ENCODE measurements around the gene TMEM248.
"Not testable (repeated sequence)": the region's sequence is repeated elsewhere in the genome, so short reads cannot be mapped to it uniquely, and the experiment has no call there.

Gene TMEM248

DNA sequence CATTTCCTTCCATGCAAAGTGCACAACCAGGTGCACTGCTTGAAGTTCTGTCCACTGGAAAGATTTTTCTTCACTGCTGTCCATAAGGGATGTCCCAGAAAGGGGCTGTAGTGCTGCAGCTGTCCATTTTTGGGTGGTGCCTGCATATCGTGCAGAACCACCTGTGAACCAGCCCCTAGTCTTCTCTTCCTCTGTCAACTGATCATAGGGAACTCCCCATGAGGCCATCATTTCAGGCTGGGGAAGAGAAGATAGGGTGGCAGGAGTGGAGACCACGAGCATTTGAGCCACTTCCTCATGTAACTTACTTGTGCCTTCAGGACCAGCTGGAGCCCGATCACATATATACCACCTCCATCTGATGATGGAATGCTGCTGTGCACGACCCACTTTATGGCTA, 12.4 kb upstream of the TMEM248 start:
- not testable (repeated sequence) for DNase-seq (ENCODE audit: low spot score)

DNA sequence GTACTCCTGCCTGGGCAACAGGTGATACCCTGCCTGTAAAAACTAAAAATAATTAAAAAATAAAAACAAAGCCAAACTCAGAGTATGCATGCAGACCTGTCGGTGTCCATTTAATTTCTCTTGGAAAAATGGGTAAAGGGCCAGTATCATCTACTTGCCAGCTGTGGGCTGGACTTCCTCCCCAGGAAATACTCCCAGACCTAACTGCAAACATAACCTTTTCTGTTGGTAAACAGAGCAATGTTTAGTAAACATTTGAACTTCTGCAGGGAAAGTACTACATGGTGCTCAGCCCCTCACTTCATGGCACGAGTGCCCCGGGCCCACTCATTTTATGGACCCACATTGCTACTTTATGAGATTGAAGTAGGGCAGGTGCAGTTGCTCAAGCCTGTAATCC, 10.2 kb upstream of the TMEM248 start:
- no peak for DNase-seq (ENCODE audit: low spot score)

DNA sequence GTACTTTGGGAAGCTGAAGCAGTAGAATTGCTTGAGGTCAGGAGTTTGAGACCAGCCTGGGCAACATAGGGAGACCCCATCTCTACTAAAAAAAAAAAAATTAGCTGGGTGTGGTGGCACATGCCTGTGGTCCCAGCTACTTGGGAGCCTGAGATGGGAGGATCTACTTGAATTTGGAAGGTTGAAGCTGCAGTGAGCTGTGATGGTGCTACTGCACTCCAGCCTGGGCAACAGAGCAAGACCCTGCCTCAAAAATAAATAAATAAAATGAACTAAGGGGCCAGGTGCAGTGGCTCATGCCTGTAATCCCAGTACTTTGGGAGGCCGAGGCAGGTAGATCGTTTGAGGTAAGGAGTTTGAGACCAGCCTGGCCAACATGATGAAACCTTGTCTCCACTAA, 9.8 kb upstream of the TMEM248 start:
- not testable (repeated sequence) for DNase-seq (ENCODE audit: low spot score)

DNA sequence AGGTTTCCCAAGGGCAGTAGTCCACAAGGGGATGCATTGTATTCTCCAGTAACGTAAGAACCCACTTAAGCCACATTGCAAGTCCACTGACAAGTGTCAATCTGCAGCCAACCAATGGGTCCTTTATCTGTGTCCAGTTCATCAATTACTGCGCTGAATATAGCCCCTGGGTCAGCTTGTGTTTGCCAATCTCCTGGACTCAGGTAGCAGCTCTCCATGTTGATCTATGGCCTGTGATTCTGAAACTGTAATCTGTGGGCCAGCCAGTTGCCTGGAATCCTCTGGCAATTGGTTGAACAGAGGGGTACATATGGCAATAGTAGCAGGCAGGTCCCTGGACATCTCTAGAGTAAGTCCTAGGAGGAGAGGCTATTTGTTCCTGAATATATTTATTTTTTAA, 8.8 kb upstream of the TMEM248 start:
- no peak for DNase-seq (ENCODE audit: low spot score)

DNA sequence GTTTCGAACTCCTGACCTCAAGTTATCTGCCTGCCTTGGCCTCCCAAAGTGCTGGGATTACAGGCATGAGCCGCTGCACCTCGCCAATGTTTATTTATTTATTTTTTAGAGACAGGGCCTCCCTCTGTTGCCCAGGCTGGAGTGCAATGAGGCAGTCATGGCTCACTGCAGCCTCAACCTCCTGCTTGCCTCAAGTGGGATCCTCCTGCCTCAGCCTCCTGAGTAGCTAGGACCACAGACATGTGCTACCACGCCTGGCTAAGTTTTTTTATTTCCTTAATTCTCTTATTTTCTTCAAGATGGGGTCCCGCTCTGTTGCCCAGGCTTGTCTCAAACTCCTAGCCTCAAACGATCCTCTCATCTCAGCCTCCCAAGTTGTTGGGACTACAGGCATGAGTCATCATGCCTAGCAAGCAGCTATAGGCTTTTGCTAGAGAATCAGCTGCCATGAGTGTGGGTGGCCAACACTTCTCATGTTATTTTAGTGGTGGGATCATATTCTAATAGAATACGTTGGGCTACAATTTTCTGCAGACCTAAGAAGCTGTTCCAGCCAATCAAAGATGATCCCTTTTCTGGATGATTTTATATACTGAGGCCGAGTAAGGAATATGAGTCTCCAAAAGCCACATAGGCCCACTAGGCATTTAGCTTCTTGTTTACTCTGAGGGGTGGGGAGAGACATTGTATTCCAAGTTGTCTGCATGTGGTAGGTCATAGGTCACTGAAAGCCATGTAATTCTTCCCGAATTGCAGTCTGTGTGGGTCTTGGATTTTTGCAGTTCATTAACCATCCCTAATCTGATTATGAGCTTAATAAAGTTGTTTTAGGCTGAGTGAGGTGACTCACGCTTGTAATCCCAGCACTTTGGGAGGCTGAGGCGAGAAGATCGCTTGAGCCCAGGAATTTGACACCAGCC, 7.6 kb upstream of the TMEM248 start:
- DNase-seq (ENCODE audit: low spot score): no peak

DNA sequence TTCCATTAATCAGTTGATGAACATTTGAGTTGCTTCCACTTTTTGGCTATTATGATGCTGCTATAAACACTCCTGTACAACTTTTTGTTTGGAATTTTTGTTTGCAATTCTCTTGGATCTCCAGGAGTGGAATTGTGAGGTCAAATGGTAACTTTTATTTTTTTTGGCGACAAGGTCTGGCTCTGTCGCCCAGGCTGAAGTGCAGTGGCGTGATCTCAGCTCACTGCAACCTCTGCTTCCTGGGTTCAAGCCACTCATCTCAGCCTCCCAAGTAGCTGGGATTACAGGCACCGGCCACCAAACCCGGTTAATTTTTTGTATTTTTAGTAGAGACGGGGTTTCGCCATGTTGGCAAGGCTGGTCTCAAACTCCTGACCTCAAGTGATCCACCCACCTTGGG, 3.1 kb upstream of the TMEM248 start:
- not testable (repeated sequence) for DNase-seq (ENCODE audit: low spot score)

DNA sequence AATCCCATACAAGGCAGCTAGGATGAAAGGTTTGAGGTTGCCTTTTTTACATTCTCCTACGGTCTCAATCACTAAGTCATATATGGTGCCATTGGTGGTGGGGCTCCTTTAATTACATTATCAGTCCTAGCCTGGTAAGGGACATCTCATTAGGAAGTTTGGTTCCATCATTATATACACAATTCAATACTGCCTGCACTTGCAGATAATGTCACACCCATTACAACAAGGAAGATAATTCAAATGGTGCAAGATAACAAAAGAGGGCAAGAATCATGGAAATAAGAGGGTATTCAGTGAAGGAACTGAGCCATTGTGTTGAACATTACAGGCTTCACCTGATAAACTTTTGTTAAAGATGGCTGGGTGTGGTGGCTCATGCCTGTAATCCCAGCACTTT, 1.7 kb upstream of the TMEM248 start:
- DNase-seq (ENCODE audit: low spot score): no peak

DNA sequence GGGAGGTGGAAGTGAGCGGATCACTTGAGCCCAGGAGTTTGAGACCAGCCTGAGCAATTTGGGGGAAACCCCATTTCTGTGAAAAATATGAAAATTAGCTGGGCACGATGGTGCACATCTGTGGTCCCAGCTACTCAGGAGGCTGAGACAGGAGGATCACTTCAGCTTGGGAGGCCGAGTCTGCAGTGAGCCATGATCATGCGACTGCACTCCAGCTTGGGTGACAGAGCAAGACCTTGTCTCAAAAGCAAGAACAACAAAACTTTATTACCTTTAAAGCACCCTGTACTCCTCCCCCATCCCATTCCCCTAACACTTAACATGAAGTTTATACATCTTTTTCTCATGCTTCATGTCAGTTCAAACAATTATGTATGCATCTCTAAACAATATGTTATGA, 1.3 kb upstream of the TMEM248 start:
- no peak for DNase-seq (ENCODE audit: low spot score)

DNA sequence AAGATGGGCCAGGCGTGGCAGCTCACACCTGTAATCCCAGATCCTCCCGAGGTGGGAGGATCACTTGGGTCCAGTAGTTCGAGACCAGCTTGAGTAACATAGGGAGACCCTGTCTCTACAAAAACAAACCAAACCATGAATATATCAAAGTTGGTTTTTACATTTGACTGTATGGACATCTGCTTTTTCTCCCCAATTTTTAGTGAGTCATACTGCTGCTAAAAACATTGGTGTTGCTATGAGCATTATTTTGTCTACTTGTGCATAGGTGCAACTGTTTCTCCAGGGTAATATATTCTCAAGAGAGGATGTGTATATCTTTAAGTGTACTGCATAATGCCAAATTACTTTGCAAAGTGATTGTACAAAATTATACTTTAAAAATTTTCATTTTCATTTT, 769 bp upstream of the TMEM248 start:
- no peak for DNase-seq (ENCODE audit: low spot score)

DNA sequence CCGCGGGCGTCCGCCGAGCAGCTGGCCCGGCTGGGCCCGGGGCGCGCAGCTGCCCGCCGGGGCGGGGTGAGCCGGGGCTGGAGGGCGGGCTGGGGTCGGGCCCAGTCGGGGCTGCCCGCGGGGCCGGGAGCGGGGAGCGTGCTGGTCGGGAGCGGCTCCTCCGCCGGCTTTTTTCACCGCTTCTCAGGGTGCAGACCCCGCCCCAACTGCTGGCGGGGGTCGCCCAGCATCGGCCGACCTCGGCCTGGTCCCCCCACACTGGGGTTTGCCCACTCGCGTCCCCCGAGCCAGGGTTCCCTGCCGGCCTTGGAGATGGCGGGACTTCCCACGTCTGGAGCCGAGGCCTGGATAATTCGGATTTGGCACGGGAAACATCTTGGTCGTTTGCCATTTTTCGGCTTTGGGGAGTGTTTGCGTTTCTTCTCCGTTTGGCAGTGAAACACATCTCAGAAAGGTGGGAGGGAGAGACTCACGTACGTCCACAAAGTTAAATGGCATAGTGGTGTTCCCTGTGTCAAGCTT, 432 bp downstream of the TMEM248 start:
- peak; percentile 81 for DNase-seq (ENCODE audit: low spot score)

DNA sequence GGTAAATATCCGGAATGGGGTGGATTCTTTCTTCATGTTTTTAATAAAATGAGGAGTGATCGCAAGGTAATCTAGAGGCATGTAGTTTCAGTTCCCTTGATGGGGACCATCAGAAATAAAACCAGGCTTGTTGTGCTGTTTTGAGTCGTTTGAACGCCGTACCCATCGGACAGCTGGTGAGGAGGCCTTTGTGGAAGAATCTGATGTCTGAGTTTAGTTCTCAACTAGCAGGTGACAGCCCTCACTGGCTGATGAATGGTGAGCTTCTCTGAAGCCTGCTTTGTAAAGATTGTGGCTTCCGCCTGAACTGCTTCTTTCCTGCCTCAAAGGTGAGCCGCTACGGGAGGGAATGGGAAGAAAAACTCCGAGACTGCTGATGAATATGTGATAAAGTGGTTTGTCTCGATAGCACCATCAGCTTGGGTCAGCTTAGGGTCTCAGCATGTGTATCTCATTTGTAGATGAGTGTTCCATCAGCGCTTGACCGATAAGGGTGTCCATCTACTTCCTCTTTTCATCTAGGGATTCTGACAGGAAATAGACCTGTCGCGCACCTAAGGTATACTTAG, 977 bp downstream of the TMEM248 start:
- peak; percentile 41 for DNase-seq (ENCODE audit: low spot score)

DNA sequence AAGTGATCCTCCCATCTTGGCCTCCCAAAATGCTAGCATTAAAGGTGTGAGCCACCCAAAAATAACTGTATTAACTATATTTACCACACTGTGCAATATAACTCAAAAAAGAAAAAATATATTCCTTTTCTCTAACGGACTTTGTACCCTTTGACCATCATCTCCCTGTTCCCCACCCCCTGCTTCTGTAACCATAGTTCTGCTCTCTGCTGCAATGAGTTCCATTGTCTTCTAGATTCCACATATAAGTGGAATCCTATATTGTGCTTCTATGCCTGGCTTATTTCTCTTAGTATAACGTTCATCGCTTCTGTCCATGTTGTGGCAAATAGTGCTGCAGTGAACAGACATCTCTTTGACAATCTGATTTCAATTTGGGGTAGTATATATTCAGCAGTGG, 4.2 kb downstream of the TMEM248 start:
- DNase-seq (ENCODE audit: low spot score): no peak

DNA sequence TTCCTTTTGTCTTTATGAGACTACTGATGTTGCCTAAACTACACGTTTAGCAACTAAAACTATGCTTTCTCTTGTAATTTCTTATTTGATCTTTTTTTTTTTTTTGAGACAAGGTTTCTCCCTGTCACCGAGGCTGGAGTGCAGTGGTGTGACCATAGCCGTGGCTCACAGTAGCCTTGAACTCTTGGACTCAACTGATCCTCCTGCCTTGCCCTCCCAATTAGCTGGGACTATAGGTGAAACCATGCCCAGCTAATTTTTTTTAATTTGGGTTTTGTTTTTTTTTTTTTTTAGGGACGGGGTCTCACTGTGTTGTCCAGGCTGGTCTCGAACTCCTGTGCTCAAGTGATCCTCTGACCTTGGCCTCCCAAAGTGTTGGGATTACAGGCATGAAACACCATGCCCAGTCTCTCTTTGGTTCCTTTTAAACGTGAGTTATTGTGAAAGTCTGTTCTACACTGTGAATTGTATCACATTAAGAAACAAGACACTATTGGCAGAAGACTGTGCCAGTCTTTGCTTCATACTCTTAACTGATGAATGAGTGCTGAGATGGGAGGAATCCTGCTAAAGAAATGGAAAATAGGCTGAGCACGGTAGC, 6.4 kb downstream of the TMEM248 start:
- DNase-seq (ENCODE audit: low spot score): no peak

DNA sequence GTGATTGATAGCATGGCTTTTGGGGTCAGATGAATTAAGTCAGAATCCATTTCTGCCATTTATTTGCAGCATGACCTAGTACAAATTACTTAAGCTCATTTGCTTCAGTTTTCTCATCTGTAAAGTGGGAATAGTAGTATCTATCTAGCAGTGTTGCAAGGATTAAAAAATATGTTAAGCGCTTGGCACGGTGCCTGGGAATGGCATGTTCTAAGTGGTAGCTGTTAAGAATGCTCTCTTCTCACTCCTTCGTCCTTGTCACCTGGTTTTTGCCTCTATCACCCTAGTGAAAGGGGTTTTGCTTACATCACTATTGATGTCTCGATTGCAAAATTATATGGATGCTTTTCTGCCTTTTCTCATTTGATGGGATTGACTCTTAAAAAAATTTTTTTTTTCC, 7.4 kb downstream of the TMEM248 start:
- no peak for DNase-seq (ENCODE audit: low spot score)

DNA sequence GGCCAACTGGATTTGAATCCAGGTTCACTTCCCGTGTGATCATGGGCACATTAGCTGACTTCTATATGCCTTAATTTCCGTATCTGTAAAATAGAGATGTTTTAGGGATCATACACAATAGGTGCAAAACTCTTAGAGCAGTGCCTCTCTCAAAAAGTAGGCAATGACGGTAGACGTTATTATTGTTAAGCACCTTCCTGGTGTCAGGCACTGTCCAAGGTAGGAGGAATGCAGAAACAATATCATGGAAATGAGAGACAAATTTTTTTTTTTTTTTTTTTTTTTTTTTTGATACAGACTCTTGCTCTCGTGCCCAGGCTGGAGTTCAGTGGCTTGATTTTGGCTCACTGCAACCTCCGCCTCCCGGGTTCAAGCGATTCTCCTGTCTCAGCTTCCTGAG, 8.1 kb downstream of the TMEM248 start:
- no peak for DNase-seq (ENCODE audit: low spot score)

DNA sequence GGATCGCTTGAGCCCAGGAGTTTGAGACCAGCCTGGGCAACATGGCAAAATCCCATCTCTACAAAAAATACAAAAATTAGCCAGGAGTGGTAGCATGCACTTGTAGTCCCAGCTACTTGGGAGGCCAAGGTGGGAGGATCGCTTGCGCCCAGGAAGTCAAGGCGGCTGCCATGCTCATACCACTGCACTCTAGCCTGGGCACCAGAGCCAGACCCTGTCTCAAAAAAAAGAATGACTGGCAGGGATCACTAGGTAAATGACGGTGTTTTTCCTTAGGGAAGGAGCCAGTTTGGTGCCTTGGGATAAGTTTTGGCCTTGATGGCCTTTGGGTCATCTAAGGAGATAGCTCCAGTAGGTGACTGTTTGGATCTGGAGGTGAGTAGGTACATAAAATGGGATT, 8.9 kb downstream of the TMEM248 start:
- DNase-seq (ENCODE audit: low spot score): no peak

DNA sequence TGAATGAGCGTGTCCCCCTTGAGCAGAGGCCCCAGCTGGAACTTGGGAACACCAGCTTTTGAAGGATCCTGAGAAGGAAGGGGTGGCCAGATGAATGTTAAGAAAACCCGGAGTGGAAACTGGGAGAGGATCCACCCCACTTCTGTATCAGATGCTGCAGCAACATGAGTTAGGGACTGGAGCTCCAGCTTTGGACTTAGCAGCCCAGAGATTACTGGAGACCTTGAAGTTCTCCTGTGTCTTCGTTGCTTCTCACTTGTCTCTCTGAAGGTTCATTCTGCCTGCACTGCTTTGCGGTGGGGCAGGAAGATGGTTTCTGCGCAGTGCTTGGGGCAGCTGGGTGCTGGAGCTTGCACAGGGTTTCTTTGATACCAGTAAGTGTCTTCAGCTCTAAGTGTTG, 9.3 kb downstream of the TMEM248 start:
- DNase-seq (ENCODE audit: low spot score): no peak

DNA sequence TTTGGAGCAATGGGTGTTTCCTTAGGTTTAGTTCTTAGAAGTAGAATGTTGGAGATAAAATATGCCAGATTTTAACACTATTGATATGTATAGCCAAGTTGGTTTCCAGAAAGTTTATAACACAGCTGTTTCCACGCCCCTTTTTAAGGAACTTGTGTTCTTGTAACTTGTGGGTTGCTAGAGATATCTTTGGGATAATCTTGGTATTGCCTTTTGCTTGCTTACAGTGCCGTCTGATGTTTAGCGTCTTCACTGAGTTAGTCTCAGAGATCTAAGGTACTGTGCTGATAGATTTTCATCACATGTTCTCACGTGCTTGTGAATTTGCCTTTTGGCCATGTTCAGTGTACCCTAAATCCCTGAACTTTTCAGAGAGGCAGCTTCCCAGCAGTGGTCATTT, 12.4 kb downstream of the TMEM248 start:
- DNase-seq (ENCODE audit: low spot score): no peak

DNA sequence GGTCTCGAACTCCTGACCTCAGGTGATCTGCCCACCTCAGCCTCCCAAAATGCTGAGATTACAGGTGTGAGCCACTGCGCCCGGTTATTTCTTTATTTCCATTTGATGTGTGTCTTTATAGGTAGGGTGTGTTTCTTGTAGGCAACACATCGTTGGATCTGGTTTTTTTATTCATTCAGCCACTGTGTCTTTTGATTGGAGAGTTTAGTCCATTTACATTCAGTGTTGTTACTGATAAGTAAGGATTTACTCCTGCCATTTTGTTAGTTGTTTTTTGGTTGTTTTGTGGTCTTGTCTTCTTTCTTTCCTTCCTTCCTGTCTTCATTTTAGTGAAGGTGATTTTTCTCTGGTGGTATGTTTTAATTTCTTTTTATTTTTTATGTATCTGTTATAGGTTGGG, 16.9 kb downstream of the TMEM248 start:
- no peak for DNase-seq (ENCODE audit: low spot score)

DNA sequence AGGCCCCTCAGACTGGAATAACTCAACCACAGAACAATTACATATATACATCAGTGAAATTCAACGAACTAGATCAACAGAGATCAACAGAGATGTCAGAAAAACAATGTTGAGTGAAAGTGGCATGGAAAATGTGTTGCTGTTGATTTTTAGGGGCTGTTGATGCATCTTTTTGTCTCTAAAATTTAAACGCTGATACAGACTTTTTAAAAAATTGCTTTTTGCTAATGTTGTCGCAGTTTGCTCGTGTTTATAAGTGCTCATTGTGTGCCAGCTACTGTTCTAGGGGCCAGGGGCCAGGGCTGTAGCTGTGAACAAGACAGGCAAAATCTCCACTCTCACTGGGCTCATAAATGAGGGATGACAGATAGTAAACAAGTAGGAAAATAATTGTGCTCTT, 18.3 kb downstream of the TMEM248 start:
- DNase-seq (ENCODE audit: low spot score): no peak

DNA sequence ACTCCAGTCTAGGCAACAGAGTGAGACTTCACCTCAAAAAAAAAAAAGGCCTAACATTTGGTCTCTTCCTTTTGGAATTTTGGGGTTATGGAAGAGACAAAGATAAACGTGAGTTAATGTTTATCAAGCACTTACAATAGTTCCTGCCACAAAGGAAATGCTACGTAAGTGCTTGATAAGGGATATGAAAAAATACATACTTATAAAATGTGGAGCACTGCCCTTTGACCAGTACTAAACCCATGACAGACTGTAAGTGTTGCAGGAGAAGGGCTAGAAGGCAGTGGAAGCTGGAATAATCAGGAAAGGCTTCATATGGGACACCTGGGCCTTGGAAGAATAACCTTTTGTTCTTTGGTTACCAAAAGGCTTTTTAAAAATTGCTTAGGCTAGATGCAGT, 25.5 kb downstream of the TMEM248 start:
- DNase-seq (ENCODE audit: low spot score): no peak

DNA sequence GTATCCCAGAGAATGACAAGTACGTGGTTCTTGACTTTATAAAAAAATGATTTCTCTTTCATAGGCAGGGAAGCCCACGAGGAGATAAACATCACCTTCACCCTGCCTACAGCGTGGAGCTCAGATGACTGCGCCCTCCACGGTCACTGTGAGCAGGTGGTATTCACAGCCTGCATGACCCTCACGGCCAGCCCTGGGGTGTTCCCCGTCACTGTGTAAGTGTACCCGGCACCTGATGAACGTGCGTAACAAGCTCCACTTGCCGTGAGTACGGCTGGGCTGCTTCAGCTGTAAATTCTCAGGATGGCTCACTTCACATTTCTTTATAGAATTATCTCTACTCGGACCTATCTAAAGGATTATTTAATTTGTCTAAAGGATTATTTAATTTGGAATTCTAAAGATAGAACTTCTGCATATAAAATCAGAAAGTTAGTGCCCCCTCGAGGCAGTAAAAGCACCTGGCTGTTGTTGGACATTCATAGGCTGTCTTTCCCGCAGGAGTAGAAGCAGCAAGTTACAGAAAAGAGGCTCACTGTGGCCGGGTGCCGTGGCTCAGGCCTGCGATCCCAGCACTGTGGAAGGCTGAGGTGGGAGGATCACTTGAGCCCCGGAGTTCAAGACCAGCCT, 27.6 kb downstream of the TMEM248 start:
- no peak for DNase-seq (ENCODE audit: low spot score)

DNA sequence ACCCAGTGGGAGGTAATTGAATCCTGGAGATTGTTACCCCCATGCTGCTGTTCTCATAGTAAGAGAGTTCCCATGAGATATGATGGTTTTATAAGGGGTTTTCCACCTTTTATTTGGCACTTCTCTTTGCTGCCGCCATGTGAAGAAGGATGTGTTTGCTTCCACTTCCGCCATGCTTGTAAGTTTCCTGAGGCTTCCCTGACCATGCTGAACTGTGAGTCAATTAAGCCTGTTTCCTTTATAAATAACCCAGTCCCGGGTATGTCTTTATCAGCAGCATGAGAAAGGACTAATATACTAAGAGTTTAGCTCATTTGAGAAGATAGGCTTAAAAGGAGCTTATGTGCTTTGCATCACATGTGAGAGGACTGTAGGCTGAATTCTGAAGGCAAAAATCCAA, 29.3 kb downstream of the TMEM248 start:
- DNase-seq (ENCODE audit: low spot score): no peak
